NAMALWA (cell line): ENCODE data around the gene LYL1.

ENCODE experiments used
- DNase-seq: peaks from one replicate; pipeline ENCODE4 v3.0.0-alpha.2; 2015; ENCODE audit warnings: low spot score

Gene LYL1

DNA sequence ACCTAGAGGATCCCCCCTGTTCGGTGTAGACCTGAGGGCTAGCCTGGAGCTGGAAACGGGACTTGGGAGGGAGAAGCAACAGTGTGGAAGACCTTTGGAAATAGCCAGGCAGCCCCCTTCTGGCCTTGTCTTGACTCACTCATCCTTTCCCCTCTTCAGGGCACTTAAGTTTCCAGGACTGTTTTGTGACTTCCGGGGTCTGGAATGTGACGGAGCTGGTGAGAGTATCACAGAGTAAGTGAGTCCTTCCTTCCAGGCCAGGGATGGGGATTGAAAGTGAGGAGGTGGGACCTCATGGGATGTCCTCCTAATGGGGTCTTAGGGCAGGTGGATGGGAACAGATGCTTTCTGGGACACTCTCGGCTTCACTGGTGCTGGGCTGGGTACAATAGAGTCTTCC lies 29.4 kb downstream of the LYL1 start:
- DNase-seq: no peak

DNA sequence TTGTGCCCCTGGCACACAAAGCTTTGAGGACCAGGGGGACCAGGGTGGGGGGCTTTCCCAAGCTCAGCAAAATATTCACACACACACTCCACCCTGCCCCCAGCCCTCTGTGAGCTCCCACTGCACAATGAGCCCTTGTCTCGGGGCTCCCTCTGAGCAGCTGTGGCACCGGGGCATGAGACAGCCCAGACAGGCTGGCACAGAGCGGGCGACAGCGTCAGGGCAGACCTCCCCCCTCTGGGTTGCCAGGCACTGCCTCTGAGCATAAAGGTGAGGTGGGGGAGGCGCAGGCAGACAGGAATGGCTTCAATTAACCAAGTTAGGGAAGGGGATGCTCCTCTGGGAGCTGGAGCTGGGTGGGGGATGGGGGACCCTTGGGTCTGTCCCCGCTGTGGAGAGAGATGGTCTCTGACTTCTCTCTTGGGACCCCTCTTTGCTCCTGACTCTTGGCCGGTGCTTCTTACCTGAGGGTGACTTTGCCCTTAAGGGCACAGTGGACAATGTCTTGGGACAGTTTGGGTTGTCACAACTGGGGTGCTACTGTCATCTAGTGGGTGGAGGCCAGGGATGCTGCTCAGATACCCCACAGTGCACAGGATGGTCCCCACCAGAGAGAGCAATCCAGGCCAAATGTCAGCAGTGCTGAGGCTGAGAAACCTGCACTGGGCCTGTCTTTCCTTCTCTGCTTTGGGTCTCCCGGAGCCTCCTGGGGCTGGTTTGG lies 30.3 kb downstream of the LYL1 start:
- DNase-seq: no peak

DNA sequence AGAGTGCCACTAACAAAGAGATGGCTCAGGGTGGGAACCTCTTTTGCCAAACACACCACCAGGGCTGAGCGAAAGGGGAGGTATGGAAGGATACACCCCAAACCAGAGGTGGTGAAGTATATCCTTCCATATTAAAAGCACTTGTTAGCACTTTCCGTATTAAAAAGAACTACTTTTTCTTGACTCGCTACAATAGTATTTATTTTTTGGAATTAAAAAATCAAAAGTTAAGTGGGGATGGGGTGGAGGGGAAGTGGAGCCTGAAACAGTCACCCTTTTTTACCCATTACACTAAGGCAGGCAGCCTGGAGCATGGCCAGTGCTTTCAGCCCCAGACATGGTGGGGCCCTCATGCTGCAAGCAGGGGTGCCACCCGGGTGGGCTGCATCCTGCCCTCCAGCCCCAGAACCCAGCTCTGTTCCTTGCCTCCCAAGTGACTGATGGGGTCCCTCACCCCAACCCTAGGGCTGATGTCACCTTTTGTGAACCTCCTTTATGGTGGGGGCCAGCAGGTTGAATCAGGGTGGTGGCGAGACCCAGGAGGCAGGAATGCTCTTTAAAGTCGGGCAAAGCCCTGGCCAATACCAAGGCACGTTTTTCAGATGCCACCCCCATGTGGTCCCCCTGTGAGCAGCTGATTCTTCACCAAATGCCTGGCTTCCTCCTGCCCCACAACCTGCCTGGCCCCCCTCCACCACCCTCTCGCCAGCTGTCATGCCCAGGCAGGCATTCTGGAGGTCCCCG lies 31.0 kb downstream of the LYL1 start:
- no peak for DNase-seq

DNA sequence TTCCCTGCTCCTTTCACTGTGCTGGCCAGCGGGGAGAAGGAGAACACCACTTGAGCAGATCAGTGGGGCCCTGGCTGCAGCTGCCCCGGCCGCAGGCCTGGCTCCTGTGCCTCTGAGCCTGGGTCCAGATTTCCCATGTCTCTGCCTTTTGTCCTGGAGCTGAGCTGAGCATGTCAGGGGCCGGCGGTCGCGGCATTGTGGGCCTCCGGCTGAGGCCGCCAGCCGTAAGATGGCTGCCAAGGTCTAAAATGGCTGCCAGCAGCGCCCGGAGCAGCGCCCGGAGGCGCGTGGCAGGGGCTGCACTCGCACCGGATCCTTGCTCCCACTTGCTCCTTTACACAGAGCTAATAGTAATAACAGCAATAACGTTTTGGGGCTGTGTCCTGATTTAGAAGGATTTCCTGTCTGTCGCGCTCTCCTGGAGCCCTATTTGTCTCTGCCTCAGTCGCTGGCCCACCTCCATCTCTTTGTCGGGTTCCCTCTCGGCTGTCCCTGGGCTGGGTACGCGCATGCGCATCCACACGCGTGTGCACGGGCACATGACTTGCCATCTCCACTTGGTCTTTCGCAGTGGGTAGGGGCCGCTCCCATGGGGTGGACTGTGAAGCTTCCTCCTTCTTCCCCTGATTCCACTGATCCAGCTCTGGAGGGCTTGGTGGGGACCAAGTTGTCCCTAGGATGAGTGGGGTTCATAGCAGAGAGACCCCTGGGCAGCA lies 32.1 kb downstream of the LYL1 start:
- DNase-seq: no peak

DNA sequence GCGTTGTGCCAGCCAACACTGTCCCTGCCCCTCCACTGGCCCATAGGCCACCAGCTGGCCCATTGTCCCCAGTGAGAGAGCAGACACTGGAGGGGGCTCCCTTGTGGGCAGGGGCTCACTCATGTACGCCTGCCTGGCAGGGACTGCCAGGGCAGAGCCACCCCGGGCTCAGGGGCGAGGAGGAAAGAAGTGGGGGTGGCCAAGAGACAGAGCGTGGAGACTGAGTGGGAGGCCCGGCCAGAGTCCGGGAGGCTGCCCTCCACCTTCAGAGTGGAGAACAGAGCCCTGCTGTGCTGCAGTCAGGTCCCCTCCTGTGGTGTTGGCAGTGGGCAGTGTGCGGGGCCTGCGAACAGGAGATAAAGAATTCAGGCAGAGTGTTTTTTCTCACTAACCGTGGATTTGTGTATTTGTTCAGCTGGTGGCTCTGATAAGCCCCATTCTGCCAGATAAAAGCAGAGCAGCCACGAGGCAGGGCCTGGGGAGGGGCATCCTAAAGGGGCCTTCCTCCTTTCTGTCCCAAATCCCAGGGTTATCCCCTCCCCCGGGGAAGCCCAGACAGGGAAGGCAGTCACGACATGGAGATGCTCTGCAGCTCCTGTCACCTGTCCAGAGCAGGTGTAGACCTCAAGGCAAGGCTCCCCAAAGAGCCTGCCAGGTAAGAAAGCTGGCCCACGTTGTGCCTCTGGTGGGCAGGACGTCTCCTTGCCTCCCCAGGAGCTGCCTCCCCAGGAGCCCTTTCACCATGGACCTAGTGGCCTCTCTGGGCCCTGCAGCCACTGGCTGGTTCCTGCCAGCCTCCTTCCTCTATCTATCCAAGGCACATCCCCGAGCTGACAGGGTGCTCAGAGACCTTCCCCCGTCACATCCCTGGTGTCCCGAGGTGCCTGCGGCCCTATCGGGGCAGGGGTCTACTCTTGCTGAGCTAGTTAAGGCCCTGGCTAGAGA lies 33.0 kb downstream of the LYL1 start:
- DNase-seq: no peak

DNA sequence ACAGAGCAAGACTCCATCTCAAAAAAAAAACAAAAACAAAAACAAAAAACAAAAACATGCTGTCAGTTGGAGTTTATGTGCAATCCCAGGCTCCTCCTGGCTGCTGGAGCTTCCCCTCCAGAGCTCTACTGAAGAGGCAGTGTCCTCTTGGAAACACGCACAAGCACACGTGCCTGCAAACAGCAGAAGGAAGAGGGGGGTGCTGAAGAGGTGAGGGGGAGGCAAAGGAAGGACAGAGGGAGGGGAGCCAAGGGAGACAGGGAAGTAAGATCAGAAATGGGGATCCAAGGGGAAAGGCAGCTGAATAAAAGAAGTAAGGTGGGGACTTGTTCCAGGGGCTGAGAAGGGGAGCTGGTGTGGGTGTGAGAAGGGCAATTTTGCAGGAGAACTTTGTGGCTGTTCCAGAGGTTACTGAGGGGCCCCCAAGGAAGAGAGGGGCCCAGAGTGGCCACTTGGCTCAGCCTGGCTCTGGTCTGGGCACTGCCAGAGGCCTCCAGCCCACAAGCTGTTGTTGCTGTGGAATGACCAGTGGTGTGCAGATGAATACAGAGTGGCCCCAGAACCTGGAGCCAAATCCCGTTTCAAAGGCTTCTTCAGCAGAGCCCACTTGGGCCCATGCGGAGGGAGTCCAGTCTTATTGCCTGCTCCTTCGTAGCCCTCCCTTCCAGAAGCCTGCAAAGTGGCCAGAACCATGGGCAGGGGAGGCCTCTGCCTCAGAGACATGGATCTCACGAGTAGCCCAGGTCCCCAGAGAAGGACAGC lies 34.4 kb downstream of the LYL1 start:
- no peak for DNase-seq

DNA sequence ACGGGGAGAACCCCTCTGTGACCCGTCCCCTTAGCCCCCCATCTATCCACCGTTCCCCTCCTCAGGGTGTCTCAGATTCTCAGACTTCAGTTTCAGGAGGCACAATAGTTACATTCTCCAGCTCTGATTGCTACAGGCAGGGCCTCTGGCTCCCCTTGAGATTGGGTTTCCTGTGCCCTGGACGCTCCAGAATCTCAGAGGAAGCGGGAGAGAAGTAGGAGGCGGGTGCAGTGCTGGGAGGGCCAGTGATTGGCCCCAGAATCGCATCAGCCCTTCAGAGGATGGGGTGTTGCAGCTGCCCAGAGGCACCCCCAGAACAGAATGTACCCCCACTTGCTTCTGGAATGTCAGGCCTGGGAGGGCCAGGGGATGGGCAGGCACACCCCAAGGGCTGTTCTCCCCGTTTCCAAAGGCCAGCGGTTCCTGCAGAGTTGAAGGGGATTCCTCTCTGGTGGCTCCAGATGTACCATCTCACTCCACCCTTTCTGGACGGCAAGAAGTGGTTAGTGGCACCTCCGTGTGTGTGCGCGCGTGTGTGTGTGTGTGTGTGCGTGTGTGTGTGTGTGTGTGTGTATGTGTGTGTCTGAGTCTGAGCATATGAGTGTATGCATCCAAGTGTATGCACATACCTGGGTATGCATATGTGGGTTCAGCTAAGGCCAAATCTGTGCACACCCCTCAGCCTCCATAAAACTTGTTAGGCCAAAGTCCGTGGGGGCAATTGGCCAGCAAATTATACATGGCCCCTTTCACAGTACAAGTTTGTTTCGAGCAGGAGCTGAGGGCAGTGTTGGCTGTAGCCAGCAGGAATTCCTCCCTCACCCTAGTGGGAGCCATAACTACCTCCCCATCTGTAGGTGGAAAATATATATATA lies 35.5 kb downstream of the LYL1 start:
- DNase-seq: no peak

DNA sequence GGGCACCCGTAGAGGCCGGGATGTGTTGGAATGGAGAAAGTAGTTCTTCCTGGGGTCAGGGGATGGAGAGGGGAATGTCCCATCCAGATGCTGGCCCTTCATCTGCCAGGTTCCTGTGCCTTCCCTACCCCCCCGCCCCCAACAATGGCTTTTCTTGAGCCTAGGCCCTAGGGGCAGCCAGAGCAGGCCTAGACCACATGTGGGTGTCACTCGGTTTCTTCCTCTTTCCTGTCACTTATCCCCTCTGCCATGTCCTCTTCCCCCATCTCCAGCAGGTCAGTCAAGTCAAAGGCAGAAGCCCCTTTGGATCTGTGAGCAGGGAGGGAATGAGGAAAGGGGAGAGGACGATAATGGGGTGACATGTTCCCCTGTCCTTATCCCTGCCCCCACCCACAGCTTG lies 36.4 kb downstream of the LYL1 start:
- DNase-seq: no peak

DNA sequence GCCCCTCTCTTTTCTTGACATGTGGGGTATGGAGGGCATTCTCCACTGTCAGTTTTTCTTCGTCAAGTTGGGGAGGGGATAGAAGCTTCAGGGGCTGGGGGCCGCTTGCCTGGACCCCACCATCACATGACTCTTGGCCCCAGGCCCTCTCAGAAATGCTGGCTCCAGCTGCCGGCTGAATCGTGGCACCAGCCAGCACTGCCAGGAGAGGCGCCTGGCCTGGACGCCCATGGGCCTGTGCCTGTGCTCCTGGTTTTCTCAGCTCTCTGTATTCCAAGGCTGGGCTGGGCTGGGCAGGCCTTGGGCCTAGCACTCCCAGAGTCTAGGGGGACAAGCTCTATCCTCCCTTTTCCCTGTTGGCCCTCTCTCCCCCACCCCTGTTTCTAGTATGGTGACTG lies 38.6 kb downstream of the LYL1 start:
- no peak for DNase-seq

DNA sequence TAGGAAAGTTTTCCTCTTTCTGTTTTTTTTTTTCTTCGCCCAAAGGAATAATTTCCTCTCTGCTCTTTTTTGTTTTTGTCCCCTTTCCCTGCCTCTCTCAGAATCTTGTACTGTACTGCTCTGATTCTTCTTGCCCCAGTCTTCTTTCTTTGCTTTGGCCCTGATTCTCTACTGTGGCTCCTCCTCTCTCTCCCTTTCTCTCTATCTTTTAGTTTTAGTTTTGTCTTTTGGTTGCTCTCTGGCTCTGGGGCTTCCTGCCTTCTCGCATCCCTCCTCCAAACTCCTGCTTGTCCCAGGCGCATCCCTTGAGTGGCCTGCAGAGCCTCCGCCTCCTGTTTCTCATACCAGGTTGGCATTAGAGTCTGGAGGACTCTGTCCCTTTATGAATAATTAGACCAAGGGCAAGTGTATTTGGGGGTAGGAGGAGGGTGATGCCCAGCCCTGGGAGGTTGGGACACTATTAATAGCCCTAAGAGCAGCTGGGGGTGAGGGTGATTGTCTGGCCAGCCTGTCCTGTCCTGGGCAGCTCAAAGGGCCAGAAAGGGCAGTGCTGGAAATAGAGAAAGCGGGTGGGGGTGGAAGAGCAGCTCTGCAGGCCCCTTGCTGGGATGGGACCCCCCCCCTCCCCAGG lies 39.1 kb downstream of the LYL1 start:
- no peak for DNase-seq

DNA sequence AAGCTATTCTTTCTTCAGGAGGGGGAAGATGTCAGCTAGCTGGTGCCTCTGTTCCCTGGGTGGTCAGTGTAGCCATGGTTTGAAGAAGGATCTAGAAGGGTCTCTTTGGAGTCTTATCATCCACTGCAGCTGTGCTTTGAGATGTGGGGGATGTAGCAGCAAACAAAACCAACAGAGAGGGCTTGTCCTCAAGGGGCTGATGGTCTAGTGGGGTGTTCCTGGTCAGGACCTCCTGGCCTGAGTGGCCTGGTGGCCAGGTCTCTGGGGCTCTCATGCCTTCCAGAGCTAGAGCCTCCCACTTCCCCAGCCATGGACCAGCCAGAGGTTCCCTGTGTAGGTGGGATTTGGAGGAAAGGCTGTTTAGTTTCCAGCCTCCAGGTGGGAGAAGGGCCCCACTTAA lies 40.3 kb downstream of the LYL1 start:
- no peak for DNase-seq

DNA sequence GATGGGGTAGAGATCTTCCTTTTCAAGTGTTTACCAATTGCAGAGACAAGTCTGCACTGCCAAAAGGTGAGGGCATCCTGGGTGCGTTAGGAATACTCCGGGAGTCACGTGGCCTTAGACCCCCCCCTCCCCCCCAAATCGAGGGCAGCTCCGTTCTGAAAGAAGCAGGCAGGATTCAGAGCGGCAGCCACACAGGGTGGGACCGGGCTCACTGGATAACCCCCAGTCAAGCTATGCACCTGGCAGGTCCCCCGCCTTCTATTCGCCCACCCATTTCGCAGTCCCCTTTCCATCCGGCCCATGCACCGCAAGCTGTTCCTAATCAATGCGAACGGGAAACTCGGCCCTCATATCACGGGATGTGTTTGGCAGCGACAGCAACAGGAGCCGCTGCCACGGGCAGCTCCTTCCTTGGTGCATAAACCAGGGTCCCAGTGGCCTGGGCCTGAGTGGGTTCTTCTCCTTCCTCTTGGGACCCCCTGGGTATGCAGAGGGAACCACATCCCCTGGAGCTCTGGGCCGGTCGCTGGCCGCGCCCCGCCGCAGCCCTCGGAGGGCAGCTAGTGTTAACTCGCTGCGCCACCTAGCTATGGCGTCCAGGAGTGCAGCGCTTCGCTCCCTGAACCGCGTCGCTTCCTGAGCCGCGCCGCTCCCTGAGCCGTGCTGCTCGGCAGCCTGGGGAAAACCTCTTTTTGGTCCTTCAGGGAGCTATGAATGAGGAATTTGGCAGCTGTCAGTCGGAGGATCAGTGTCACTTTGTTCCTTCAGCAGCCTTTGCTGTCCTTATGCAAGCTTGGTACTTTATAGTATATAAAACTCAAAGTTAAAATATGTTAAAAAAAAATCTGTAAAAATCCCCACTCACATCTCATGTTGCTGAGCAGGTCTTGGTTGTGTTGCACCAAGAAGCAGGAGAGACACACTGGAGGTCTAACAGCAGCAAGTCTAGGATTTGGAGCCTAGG lies 41.4 kb downstream of the LYL1 start:
- peak; percentile 80 for DNase-seq

DNA sequence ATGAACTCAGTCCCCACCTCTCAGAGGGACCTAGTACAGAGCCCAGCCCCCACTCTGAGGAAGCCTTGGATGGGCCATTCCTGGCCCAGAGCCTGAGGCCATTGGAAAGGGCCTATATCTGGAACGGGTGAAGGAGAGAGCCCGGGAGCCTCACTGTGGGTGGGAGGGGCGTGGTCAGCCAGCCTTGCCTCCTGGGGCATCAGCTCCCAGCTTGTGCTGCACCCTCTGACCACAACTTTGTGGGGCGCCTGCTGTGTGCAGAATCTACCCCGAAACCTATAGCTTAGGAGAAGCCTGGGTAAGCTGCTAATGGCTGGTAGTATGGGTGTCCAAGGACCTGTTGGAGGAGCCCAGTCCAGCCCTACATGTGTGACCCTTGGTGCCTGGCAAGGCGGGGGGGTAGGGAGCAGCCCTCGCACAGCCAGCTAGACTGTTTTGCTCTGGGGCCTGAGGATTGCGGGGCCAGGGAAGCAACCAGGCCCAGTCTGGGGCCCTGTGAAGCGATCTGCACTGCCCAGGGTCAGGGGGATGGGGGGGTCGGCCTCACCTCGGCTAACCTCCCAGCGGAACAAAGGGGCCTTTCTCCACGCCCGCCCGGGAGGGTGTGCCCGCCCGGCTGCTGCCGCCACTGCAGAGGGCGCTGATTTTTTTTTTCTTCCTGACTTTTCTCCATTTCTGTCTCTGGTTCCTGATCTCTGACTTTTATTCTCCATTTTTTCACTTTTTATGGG lies 42.3 kb downstream of the LYL1 start:
- no peak for DNase-seq

DNA sequence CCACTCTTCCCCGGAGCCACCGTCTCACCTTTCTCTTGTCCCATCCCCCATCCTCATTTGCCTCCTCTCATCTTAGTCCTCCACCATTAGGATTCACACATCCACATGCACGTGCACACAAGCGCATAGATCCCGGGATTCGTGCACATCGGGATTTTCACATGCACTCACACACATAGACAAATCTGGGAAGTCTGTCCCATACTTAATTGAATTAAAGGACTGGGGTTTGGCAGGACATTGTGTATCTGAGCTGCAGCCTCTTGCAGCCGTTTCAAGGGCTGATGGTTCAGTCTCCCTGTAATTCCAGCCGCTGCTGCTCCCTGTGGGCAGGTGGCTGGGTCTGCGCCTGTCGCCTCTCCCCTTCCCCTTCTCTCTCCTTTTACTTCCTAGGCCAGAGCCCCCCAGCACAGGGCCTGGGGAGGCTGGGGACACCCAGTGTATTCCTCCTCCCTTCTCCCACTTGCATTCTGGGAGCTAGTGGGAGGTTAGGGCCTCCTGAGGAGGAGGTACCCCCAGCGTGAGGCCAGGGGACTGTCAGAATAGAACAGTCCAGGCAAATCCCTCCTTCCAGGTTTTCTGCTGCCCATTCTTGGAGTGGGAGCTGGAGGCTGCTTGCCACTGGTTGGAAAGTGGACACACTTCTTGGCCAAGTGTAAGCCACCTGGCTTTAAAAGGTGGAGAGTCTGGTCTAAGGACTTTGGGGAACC lies 43.6 kb downstream of the LYL1 start:
- no peak for DNase-seq

DNA sequence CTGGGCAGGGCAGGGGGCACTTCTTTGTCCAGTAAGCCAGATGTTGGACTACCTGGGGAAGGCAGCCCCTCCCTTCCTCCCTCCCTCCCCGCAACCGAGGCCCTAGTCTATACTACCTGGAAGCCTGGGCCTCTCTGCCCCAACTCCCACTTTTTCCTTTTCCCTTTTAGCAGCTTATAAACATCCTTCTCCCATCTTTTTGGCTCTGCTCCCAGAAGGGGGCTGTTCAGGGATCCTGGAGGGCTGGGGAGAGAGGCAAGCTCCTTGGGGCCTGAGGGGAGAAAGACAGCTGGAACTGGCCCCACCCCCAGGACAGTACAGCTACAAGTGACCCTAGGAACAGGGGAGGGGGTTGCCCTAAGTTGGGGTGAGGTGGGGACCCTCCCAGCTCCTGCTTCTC lies 44.9 kb downstream of the LYL1 start:
- DNase-seq: no peak

DNA sequence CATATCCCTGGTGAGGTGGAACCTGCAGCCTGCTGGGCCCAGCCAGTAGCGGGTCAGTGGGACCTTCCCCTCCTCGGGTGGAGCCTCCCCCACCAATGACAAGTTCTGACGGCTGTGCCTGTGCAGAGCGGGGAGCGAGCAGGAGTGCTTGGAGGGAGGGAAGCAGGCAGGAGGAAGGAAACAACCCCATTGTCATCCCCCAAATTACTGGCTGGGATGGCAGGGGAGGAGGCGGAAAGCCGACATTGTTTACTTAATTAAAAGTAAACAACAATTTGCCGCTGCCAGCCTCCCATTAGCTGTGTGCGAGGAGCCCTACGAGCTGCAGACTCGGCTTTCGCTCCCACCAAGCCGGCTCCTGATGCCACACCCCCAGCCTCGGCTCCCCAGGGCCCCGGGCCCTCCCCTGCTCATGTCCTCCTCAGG lies 45.5 kb downstream of the LYL1 start:
- no peak for DNase-seq

DNA sequence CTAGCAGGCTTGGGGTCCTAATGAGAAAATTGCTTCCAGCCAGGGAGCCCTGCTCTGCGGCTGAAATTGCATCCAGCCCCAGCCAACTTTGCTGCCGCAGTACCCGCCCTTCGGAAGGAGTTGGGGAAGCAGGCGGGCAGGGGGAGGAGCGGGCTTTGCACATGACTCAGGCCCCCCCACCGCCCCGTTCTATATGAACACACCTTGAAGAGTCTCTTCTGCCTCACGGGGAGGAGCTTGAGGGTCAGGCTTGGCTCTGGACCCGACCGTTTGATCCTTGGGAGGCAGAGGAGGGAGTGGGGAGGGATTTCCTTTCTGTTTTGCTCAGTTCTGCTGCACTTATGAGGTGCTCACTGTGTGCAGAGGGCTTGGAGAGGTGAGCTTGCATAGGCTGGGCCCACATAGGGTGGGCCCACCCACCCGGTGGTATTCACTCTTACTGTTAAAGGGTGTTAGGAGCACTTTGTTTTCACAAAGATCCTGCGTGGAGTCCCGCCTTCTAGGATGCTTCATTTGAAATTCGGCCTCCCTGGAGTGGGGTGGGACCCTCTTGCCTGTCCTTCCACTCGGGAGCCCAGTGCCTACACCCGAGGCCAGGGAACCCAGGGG lies 46.5 kb downstream of the LYL1 start:
- DNase-seq: no peak
